Erythroblast (primary cell): ENCODE results near the gene ZEB1.

ENCODE experiments used
- GATA1 ChIP-seq: IDR thresholded peaks from 2 replicates; pipeline ENCODE4 v1.6.1; 2011; ENCODE audit warnings: low read depth, mild to moderate bottlenecking, control low read depth, low read length, moderate library complexity
- POLR2A ChIP-seq: IDR thresholded peaks from 2 replicates; pipeline ENCODE4 v1.6.1; 2011; ENCODE audit warnings: mild to moderate bottlenecking, low read length

GRCh38 chr10:31313396-31313795 lies 5.6 kb upstream of the ZEB1 start:
- TF ChIP-seq POLR2A (no peak), GATA1 (no peak)
